ENCODE measurements around the gene CERK. TPM values are rescaled to one million over a fixed set of nuclear protein-coding genes. Genes with fewer than 3 reads are reported as not detected.

CERK gene
- total and polyA plus RNA-seq, 11 donors: 17.8 to 125 (median 72.3) TPM

GRCh38 chr22:46748206-46748907 is 10.3 kb upstream of the CERK start:
- intact Hi-C loops (cut with DNase I): no loop called here
- TF ChIP-seq POLR2A (IDR thresholded peaks at IDR 0.05): no peak
- no peak for TF ChIP-seq CTCF (IDR thresholded peaks at IDR 0.05)
- H3K4me1 ChIP-seq: peaks cover 1 to 50% (median 29%) of the 10 kb centered on the region in 12 donors
- no peaks in the 10 kb centered on the region for H3K9me3 ChIP-seq
- no peaks in the 10 kb centered on the region for H3K36me3 ChIP-seq
- 90 to 94% (median 93%) methylated on average over 7 to 20 of the region's 20 CpGs for WGBS, 4 donors
- ATAC-seq: no peak
- H3K27me3 ChIP-seq: no peaks in the 10 kb centered on the region
- no peak overlapping the region for H3K27ac ChIP-seq
- H3K4me3 ChIP-seq: no peak overlapping the region
- DNase-seq: no peak

DNA sequence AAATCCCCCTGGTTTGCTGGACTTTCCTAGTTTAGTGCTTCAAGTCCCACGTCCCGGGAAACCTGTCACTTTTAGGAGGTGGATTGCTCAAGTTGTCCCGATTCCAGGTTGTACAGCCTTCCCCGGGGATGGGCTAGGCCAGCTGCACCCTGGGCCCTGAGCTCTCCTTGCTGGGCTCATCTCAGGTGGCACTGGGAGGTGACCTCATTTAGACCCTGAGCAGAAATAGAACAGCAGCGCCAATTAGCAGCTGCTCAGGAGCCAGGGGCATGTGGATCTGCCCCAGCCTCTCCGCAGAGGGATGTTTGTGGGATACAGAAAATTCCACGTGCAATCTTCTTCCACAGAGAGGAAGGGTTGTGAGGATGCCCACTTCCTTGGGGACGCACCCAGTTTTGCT is 9.6 kb upstream of the CERK start:
- no peak for TF ChIP-seq CTCF (IDR thresholded peaks at IDR 0.05)
- TF ChIP-seq POLR2A (IDR thresholded peaks at IDR 0.05): no peak
- Histone ChIP-seq H3K27me3 (no peaks in the 10 kb centered on the region), H3K4me1 (peaks cover 0 to 43% (median 23%) of the 10 kb centered on the region in 12 donors), H3K27ac (no peak overlapping the region), H3K36me3 (no peaks in the 10 kb centered on the region), H3K9me3 (no peaks in the 10 kb centered on the region), H3K4me3 (no peak overlapping the region)
- DNase-seq (no peak), ATAC-seq (no peak)
- intact Hi-C loops (cut with DNase I): no loop called here
- 48 to 72% (median 63%) methylated on average over 5 to 8 of the region's 8 CpGs for WGBS, 4 donors

DNA sequence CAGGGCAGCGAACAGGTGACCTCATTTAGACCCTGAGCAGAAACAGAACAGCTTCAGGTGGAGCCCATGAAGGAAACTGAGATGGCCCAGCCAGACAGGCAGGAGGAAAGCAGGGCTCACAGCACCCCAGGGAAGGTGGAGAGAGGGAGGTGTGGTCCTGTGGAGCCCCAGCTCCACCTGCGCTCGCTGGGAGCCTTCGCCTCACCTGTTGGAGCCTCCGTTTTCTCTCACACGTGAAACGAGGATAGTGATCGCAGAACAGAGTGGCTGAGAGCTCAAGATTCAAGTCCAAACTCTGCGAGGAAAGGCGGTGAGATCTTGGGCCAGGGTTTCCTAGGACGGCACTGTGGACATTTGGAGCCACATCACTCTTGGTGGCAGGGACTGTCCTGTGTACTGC is 8.6 kb upstream of the CERK start:
- H3K27ac ChIP-seq: no peak overlapping the region
- intact Hi-C loops (cut with DNase I): no loop called here
- no peak overlapping the region for H3K4me3 ChIP-seq
- H3K27me3 ChIP-seq: no peaks in the 10 kb centered on the region
- H3K4me1 ChIP-seq: peaks cover 0 to 38% (median 23%) of the 10 kb centered on the region in 12 donors
- ATAC-seq: no peak
- TF ChIP-seq POLR2A (IDR thresholded peaks at IDR 0.05) (no peak), CTCF (IDR thresholded peaks at IDR 0.05) (no peak)
- no peaks in the 10 kb centered on the region for H3K36me3 ChIP-seq
- WGBS, 4 donors: 84 to 89% (median 85%) methylated on average over 11 of the region's 11 CpGs
- no peaks in the 10 kb centered on the region for H3K9me3 ChIP-seq
- DNase-seq: no peak

- Histone ChIP-seq H3K4me3 (no peak overlapping the region), H3K27me3 (no peaks in the 10 kb centered on the region), H3K36me3 (no peaks in the 10 kb centered on the region), H3K27ac (no peak overlapping the region), H3K9me3 (no peaks in the 10 kb centered on the region), H3K4me1 (peaks cover 0 to 36% (median 21%) of the 10 kb centered on the region in 12 donors)
- intact Hi-C loops (cut with DNase I): no loop called here
- DNase-seq (no peak), ATAC-seq (no peak)
- WGBS, 4 donors: 65 to 76% (median 68%) methylated on average over 5 of the region's 5 CpGs
- TF ChIP-seq CTCF (IDR thresholded peaks at IDR 0.05) (no peak), POLR2A (IDR thresholded peaks at IDR 0.05) (no peak)
Observed at GRCh38 chr22:46746192-46746591, 8.1 kb upstream of the CERK start.

Measured in heart left ventricle (tissue), 16 donors.